Upper lobe of right lung (tissue), 1 donor: ENCODE data around the gene FOSL2. TPM values are rescaled to one million over a fixed set of nuclear protein-coding genes. Genes with fewer than 3 reads are reported as not detected.

Experiments used
- ATAC-seq: fragments of 200-7000 bp; cut with Tn5 transposase; one replicate; pipeline ENCODE4 v1.9.1; 2020; ENCODE audit warnings: mild to moderate bottlenecking, moderate library complexity
- DNase-seq: peaks from one replicate; pipeline ENCODE4 v3.0.0-alpha.2; 2020
- H3K27ac ChIP-seq: fragments of 200-600 bp; one replicate; pipeline ENCODE4 v1.8.0; 2022
- H3K27me3 ChIP-seq: fragments of 200-600 bp; one replicate; pipeline ENCODE4 v1.8.0; 2022; ENCODE audit warnings: mild to moderate bottlenecking
- H3K36me3 ChIP-seq: fragments of 200-600 bp; one replicate; pipeline ENCODE4 v1.8.0; 2022
- H3K4me1 ChIP-seq: fragments of 200-600 bp; one replicate; pipeline ENCODE4 v1.8.0; 2022
- H3K4me3 ChIP-seq: fragments of 200-600 bp; one replicate; pipeline ENCODE4 v1.8.0; 2022; ENCODE audit warnings: mild to moderate bottlenecking
- H3K9me3 ChIP-seq: fragments of 200-600 bp; one replicate; pipeline ENCODE4 v1.8.0; 2022
- CTCF ChIP-seq: fragments of 200-600 bp; IDR thresholded peaks from one replicate; pipeline ENCODE4 v1.8.0; 2022; ENCODE audit warnings: antibody characterized with exemption
- intact Hi-C: fragments of 100-400 bp; cut with DNase I; formaldehyde crosslinking; loops from one replicate; pipeline ENCODE4 v1.11.0; 2022
- total RNA-seq: library from RNA; stranded (reverse); fragmentation: NEBNext Ultra II Directional; extraction: Animal tissue kit (Norgen Biotek cat#: 25700); gene quantifications from one replicate; pipeline ENCODE4 v1.2.1, GENCODE V29; 2021
- donor health status: DM: no; HTN: yes; CAD: no; lungs with severe emphysema.

Gene FOSL2
- total RNA-seq, 1 donor from 2014 or later: 123 TPM

- Histone ChIP-seq H3K4me3 (no peak overlapping the region), H3K36me3 (peaks cover 62% of the 10 kb centered on the region), H3K9me3 (no peaks in the 10 kb centered on the region), H3K4me1 (peaks cover 87% of the 10 kb centered on the region), H3K27me3 (no peaks in the 10 kb centered on the region), H3K27ac (no peak overlapping the region)
- TF ChIP-seq CTCF: no peak
- ATAC-seq (no peak), DNase-seq (no peak)
- intact Hi-C loops: no loop called here
Observed at GRCh38 chr2:28401411-28401810, 8.8 kb downstream of the FOSL2 start.

- Histone ChIP-seq H3K4me3 (no peak overlapping the region), H3K27me3 (no peaks in the 10 kb centered on the region), H3K27ac (no peak overlapping the region), H3K36me3 (peaks cover 68% of the 10 kb centered on the region), H3K9me3 (no peaks in the 10 kb centered on the region), H3K4me1 (peaks cover 91% of the 10 kb centered on the region)
- ATAC-seq (no peak), DNase-seq (no peak)
- no peak for TF ChIP-seq CTCF
- intact Hi-C loops: no loop called here
Observed at GRCh38 chr2:28401948-28402550, 9.4 kb downstream of the FOSL2 start.

- H3K36me3 ChIP-seq: peaks cover 75% of the 10 kb centered on the region
- peaks cover 88% of the 10 kb centered on the region for H3K4me1 ChIP-seq
- H3K9me3 ChIP-seq: no peaks in the 10 kb centered on the region
- ATAC-seq: no peak
- no peak for TF ChIP-seq CTCF
- intact Hi-C loops: no loop called here
- no peaks in the 10 kb centered on the region for H3K27me3 ChIP-seq
- DNase-seq: no peak
- no peak overlapping the region for H3K27ac ChIP-seq
- no peak overlapping the region for H3K4me3 ChIP-seq
Observed at GRCh38 chr2:28403370-28403956, 10.8 kb downstream of the FOSL2 start.

GRCh38 chr2:28404086-28404485 is 11.4 kb downstream of the FOSL2 start:
- no peak for ATAC-seq
- DNase-seq: no peak
- no peak for TF ChIP-seq CTCF
- no peak overlapping the region for H3K27ac ChIP-seq
- peaks cover 82% of the 10 kb centered on the region for H3K36me3 ChIP-seq
- H3K4me3 ChIP-seq: no peak overlapping the region
- no peaks in the 10 kb centered on the region for H3K9me3 ChIP-seq
- H3K27me3 ChIP-seq: no peaks in the 10 kb centered on the region
- H3K4me1 ChIP-seq: peaks cover 88% of the 10 kb centered on the region
- intact Hi-C loops: no loop called here

GRCh38 chr2:28405537-28405936 is 12.9 kb downstream of the FOSL2 start:
- ATAC-seq (no peak), DNase-seq (no peak)
- Histone ChIP-seq H3K27ac (no peak overlapping the region), H3K9me3 (no peaks in the 10 kb centered on the region), H3K4me3 (no peak overlapping the region), H3K4me1 (peaks cover 84% of the 10 kb centered on the region), H3K36me3 (peaks cover 96% of the 10 kb centered on the region), H3K27me3 (no peaks in the 10 kb centered on the region)
- intact Hi-C loops: no loop called here
- TF ChIP-seq CTCF: no peak
